ENCODE data around the gene OR10A2. TPM values are rescaled to one million over a fixed set of nuclear protein-coding genes. Genes with fewer than 3 reads are reported as not detected.
A peak's percentile ranks its signal among the peaks of the same experiment; 100 is the strongest.

OR10A2 gene, protein sequence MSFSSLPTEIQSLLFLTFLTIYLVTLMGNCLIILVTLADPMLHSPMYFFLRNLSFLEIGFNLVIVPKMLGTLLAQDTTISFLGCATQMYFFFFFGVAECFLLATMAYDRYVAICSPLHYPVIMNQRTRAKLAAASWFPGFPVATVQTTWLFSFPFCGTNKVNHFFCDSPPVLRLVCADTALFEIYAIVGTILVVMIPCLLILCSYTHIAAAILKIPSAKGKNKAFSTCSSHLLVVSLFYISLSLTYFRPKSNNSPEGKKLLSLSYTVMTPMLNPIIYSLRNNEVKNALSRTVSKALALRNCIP
- total RNA-seq = not detected

DNA sequence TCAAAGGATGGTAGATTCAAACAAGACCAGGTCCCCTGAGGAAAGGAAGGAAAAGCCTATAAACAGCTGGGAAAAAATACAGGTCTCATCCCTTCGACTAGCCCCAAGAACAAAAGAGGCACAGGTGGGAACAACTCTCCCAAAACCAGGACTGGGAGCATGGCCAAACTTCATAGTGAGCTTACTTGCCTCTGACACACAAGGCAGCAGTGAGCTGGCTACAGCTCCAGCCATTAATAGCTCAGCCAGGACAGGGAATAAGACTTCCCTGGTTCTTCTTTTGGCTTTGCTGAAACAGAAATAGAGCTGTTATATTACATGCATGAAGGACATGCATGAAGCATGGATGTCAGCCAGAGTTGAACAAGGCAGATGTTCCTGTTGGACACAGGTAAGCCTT is at the start of gene OR10A2:
OR10A2 (plus strand) TSS at position 97 of the 400 bp plus-strand sequence. CDS start 6,698 bp downstream, outside the sequence.
- WGBS, 2 donors = 59 to 65% methylated on average over 1 of the region's 1 CpG
- H3K27ac ChIP-seq = no peak within 1 kb of the TSS
- no peak within 1 kb of the TSS for H3K4me3 ChIP-seq
- TF ChIP-seq POLR2A (IDR thresholded peaks at IDR 0.05) = no peak
- TF ChIP-seq, protein P1, sequence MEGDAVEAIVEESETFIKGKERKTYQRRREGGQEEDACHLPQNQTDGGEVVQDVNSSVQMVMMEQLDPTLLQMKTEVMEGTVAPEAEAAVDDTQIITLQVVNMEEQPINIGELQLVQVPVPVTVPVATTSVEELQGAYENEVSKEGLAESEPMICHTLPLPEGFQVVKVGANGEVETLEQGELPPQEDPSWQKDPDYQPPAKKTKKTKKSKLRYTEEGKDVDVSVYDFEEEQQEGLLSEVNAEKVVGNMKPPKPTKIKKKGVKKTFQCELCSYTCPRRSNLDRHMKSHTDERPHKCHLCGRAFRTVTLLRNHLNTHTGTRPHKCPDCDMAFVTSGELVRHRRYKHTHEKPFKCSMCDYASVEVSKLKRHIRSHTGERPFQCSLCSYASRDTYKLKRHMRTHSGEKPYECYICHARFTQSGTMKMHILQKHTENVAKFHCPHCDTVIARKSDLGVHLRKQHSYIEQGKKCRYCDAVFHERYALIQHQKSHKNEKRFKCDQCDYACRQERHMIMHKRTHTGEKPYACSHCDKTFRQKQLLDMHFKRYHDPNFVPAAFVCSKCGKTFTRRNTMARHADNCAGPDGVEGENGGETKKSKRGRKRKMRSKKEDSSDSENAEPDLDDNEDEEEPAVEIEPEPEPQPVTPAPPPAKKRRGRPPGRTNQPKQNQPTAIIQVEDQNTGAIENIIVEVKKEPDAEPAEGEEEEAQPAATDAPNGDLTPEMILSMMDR (IDR thresholded peaks at IDR 0.05) = no peak
- no peak for TF ChIP-seq EP300 (IDR thresholded peaks at IDR 0.05)
- TF ChIP-seq POLR2AphosphoS5 (IDR thresholded peaks at IDR 0.05) = no peak
- H3K9me3 ChIP-seq = no peaks in the 10 kb centered on the region
- no peaks in the 10 kb centered on the region for H3K36me3 ChIP-seq
- ATAC-seq (ENCODE audit: low FRiP score in 2 of 2) = no peak
- H3K4me1 ChIP-seq = no peaks in the 10 kb centered on the region
- DNase-seq = no peak
- H3K27me3 ChIP-seq = no peaks in the 10 kb centered on the region

- 58 to 72% methylated on average over 2 of the region's 2 CpGs for WGBS, 2 donors
- no peak for TF ChIP-seq EP300 (IDR thresholded peaks at IDR 0.05)
- TF ChIP-seq POLR2A (IDR thresholded peaks at IDR 0.05) = no peak
- TF ChIP-seq POLR2AphosphoS5 (IDR thresholded peaks at IDR 0.05) = no peak
- TF ChIP-seq, protein P1 (IDR thresholded peaks at IDR 0.05) = no peak
- H3K4me3 ChIP-seq = no peak overlapping the region
Measured at GRCh38 chr11:6813656-6814055, 49.2 kb upstream of the OR10A2 start.

GRCh38 chr11:6817694-6818093 is 45.2 kb upstream of the OR10A2 start:
- H3K27ac ChIP-seq = no peak overlapping the region
- DNase-seq = no peak
- H3K4me3 ChIP-seq = no peak overlapping the region

More at GRCh38 chr11:6813656-6814055, 49.2 kb upstream of the OR10A2 start:
- Histone ChIP-seq H3K4me1 (no peaks in the 10 kb centered on the region), H3K27me3 (no peaks in the 10 kb centered on the region), H3K9me3 (no peaks in the 10 kb centered on the region), H3K36me3 (no peaks in the 10 kb centered on the region), H3K27ac (no peak overlapping the region)
- ATAC-seq (ENCODE audit: low FRiP score in 2 of 2) (no peak), DNase-seq (no peak)

GRCh38 chr11:6818967-6819366 is 43.9 kb upstream of the OR10A2 start:
- H3K4me3 ChIP-seq = no peak overlapping the region
- TF ChIP-seq, protein P1 (IDR thresholded peaks at IDR 0.05) = no peak
- TF ChIP-seq POLR2A (IDR thresholded peaks at IDR 0.05) (no peak), EP300 (IDR thresholded peaks at IDR 0.05) (no peak), POLR2AphosphoS5 (IDR thresholded peaks at IDR 0.05) (no peak)
- no peak overlapping the region for H3K27ac ChIP-seq
- H3K36me3 ChIP-seq = no peaks in the 10 kb centered on the region
- no peaks in the 10 kb centered on the region for H3K27me3 ChIP-seq
- H3K9me3 ChIP-seq = peaks cover 0 to 4% (median 2%) of the 10 kb centered on the region in 4 donors
- 82 to 100% methylated on average over 1 to 5 of the region's 5 CpGs for WGBS, 2 donors
- ATAC-seq (ENCODE audit: low FRiP score in 2 of 2) (no peak), DNase-seq (peak in 1 of 2 donors; percentile 39)
- H3K4me1 ChIP-seq = no peaks in the 10 kb centered on the region

More at GRCh38 chr11:6817694-6818093, 45.2 kb upstream of the OR10A2 start:
- 67 to 88% methylated on average over 1 of the region's 1 CpG for WGBS, 2 donors
- TF ChIP-seq POLR2A (IDR thresholded peaks at IDR 0.05) (no peak), EP300 (IDR thresholded peaks at IDR 0.05) (no peak), POLR2AphosphoS5 (IDR thresholded peaks at IDR 0.05) (no peak)
- TF ChIP-seq, protein P1 (IDR thresholded peaks at IDR 0.05) = no peak
- H3K9me3 ChIP-seq = peaks cover 0 to 4% (median 2%) of the 10 kb centered on the region in 4 donors
- H3K27me3 ChIP-seq = no peaks in the 10 kb centered on the region
- ATAC-seq (ENCODE audit: low FRiP score in 2 of 2) = no peak
- H3K4me1 ChIP-seq = no peaks in the 10 kb centered on the region
- no peaks in the 10 kb centered on the region for H3K36me3 ChIP-seq
